Esophagus muscularis mucosa (tissue), 4 donors: ENCODE measurements around the gene RASAL2.

Source experiments
- CTCF ChIP-seq, 3 experiments: fragments of 200-600 bp in 2 of 3; fragments of 450-650 bp in 1 of 3; sonication (generic) in 2 of 3; IDR thresholded peaks; one replicate each; pipeline ENCODE4 v1.5.1; 2017 to 2019; ENCODE audit warnings: antibody characterized with exemption in 3 of 3, mild to moderate bottlenecking in 2 of 3, moderate library complexity in 1 of 3
- EP300 ChIP-seq: sonication (generic); formaldehyde crosslinking; IDR thresholded peaks from one replicate; pipeline ENCODE4 v1.6.1; 2017; ENCODE audit warnings: antibody characterized with exemption
- POLR2A ChIP-seq: fragments of 450-650 bp; IDR thresholded peaks from one replicate; pipeline ENCODE4 v1.6.1; 2017; ENCODE audit warnings: antibody characterized with exemption, moderate library complexity, mild to moderate bottlenecking, low read depth

DNA sequence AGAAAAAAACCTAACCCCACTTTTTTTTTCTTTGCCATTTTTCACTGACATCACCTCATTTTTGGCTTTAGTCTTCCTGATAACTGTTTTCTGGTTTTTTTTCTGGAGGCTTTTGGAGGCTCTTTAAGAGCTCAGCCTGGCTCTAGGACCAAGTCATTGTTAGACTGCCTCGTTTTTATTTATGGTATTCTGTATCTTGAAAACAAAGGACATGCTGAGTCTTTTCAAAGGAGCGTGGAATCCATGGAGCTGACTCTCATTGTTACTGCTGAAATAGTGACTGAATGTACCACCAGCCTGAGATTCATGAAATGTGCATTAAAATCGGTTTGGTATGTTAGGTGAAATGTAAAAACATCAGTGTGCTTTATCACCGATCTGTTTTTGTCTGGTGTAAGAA, 28.0 kb downstream of the RASAL2 start:
- TF ChIP-seq CTCF (IDR thresholded peaks at IDR 0.05) (no peak), POLR2A (no peak), EP300 (no peak)
